Skeletal muscle tissue (tissue), 4 donors: Measurements from ENCODE around the gene PTPRC. TPM values are rescaled to one million over a fixed set of nuclear protein-coding genes. Genes with fewer than 3 reads are reported as not detected.
"Not testable (repeated sequence)": the region's sequence is repeated elsewhere in the genome, so short reads cannot be mapped to it uniquely, and the experiment has no call there.

Experiments used
- H3K27ac ChIP-seq: one replicate; pipeline ENCODE4 v1.7.0; 2013; ENCODE audit warnings: mild to moderate bottlenecking, low read depth, low read length, inconsistent platforms
- H3K27me3 ChIP-seq, 3 donors: one replicate each; pipeline ENCODE4 v1.7.0; 2013; ENCODE audit warnings: low read length in 3 of 3; ENCODE audit not compliant: control insufficient read depth in 3 of 3, insufficient read depth in 3 of 3
- H3K36me3 ChIP-seq, 3 donors: one replicate each; pipeline ENCODE4 v1.7.0; 2013; ENCODE audit warnings: low read length in 3 of 3; ENCODE audit not compliant: control insufficient read depth in 3 of 3, insufficient read depth in 3 of 3
- H3K4me1 ChIP-seq, 3 donors: one replicate each; pipeline ENCODE4 v1.7.0; 2013; ENCODE audit warnings: low read length in 3 of 3, mild to moderate bottlenecking in 3 of 3; ENCODE audit not compliant: control insufficient read depth in 3 of 3, insufficient read depth in 3 of 3
- H3K4me3 ChIP-seq, 3 donors: one replicate each; pipeline ENCODE4 v1.7.0; 2013; ENCODE audit warnings: low read length in 3 of 3
- H3K9ac ChIP-seq, 3 donors: one replicate each; pipeline ENCODE4 v1.7.0; 2013; ENCODE audit warnings: low read length in 3 of 3, mild to moderate bottlenecking in 3 of 3, moderate library complexity in 2 of 3, low read depth in 1 of 3
- H3K9me3 ChIP-seq, 3 donors: one replicate each; pipeline ENCODE4 v1.7.0; 2013; ENCODE audit warnings: low read length in 3 of 3; ENCODE audit not compliant: control insufficient read depth in 3 of 3
- total RNA-seq: library from RNA; depleted of rRNA; stranded (reverse); fragments of >200 nt; gene quantifications from one replicate; pipeline ENCODE4 v1.2.3, GENCODE V29; 2014
- donor health status: Osteomylitis.

Gene PTPRC
- 15.7 TPM for total RNA-seq

- no peaks in the 10 kb centered on the region for H3K27me3 ChIP-seq
- H3K9ac ChIP-seq = peak within 1 kb of the TSS in 2 of 3 donors; percentile 10 to 23
- H3K4me3 ChIP-seq = no peak within 1 kb of the TSS
- H3K4me1 ChIP-seq = no peaks in the 10 kb centered on the region
- no peaks in the 10 kb centered on the region for H3K36me3 ChIP-seq
- no peaks in the 10 kb centered on the region for H3K9me3 ChIP-seq
- H3K27ac ChIP-seq = no peak within 1 kb of the TSS
Measured at GRCh38 chr1:198638894-198639635, at the start of gene PTPRC. PTPRC (plus strand) TSS chr1:198639040; CDS start chr1:198639269, 229 bp downstream.

- no peak overlapping the region for H3K9ac ChIP-seq
- H3K27ac ChIP-seq = no peak overlapping the region
- no peaks in the 10 kb centered on the region for H3K27me3 ChIP-seq
Measured at GRCh38 chr1:198590454-198590853, 48.4 kb upstream of the PTPRC start.

DNA sequence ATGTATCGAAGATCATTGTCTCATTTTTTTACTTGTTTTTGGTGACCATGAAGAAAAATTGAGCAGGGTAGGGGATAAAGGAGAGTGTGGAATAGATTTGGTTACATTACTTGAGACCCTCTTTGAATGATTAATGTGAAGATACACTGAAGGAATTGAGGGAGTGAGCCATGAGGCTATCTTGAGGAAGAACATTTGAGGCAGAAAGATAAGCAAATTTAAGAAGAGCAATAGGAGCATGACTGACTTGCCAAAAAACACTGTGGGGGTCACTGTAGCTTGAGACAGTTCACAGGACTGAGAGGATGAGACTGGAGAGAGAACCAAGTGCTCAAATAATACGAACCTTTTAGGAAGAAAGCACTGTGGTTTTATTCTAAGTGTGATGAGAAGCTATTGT is 43.1 kb upstream of the PTPRC start:
- Histone ChIP-seq H3K36me3 (no peaks in the 10 kb centered on the region), H3K9ac (no peak overlapping the region)

More at GRCh38 chr1:198590454-198590853, 48.4 kb upstream of the PTPRC start:
- no peaks in the 10 kb centered on the region for H3K36me3 ChIP-seq
- H3K4me1 ChIP-seq = no peaks in the 10 kb centered on the region
- peaks cover 0 to 13% (median 0%) of the 10 kb centered on the region in 3 donors for H3K9me3 ChIP-seq
- H3K4me3 ChIP-seq = no peak overlapping the region

GRCh38 chr1:198597690-198598430 is 41.0 kb upstream of the PTPRC start:
- Histone ChIP-seq H3K36me3 (no peaks in the 10 kb centered on the region), H3K27ac (no peak overlapping the region), H3K9me3 (no peaks in the 10 kb centered on the region), H3K4me3 (no peak overlapping the region), H3K27me3 (no peaks in the 10 kb centered on the region), H3K9ac (no peak overlapping the region), H3K4me1 (no peaks in the 10 kb centered on the region)

More for the DNA sequence above, 43.1 kb upstream of the PTPRC start:
- no peaks in the 10 kb centered on the region for H3K4me1 ChIP-seq
- H3K27me3 ChIP-seq = no peaks in the 10 kb centered on the region
- H3K9me3 ChIP-seq = no peaks in the 10 kb centered on the region
- H3K4me3 ChIP-seq = no peak overlapping the region
- no peak overlapping the region for H3K27ac ChIP-seq

DNA sequence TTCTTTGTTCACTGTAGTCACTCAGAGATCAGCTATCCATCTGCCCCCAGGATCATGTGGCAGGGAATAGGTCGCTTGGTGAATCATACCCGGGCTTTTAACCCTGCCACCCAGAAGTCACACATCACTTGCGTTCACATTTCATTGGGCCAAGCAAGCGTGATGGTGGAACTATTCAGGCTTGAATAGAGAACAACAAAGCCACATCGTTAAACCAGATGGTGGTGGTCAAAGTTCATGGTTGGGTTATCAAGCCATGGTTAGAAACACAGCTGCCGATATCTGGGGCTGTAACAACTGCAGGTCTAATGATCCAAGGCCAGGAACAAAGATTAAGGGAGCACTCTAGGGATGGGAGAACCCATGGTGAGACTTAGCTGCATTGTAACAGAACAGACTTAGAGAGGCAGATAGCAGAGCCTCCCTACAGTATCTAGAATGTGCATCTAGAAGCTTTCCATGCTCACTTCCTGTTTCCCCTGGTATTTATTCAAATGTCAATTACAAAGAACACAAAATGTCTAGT is 40.0 kb upstream of the PTPRC start:
- no peaks in the 10 kb centered on the region for H3K4me1 ChIP-seq
- H3K27me3 ChIP-seq = no peaks in the 10 kb centered on the region
- no peak overlapping the region for H3K4me3 ChIP-seq
- H3K9me3 ChIP-seq = no peaks in the 10 kb centered on the region
- no peak overlapping the region for H3K9ac ChIP-seq
- H3K36me3 ChIP-seq = no peaks in the 10 kb centered on the region
- no peak overlapping the region for H3K27ac ChIP-seq

GRCh38 chr1:198599749-198600148 is 39.1 kb upstream of the PTPRC start:
- Histone ChIP-seq H3K4me3 (no peak overlapping the region), H3K27me3 (no peaks in the 10 kb centered on the region), H3K9ac (no peak overlapping the region), H3K9me3 (no peaks in the 10 kb centered on the region), H3K4me1 (no peaks in the 10 kb centered on the region), H3K36me3 (no peaks in the 10 kb centered on the region), H3K27ac (no peak overlapping the region)

- Histone ChIP-seq H3K36me3 (no peaks in the 10 kb centered on the region), H3K27ac (no peak overlapping the region), H3K27me3 (no peaks in the 10 kb centered on the region), H3K4me3 (no peak overlapping the region), H3K4me1 (no peaks in the 10 kb centered on the region), H3K9me3 (no peaks in the 10 kb centered on the region), H3K9ac (no peak overlapping the region)
Measured at GRCh38 chr1:198600906-198601305, 37.9 kb upstream of the PTPRC start.

DNA sequence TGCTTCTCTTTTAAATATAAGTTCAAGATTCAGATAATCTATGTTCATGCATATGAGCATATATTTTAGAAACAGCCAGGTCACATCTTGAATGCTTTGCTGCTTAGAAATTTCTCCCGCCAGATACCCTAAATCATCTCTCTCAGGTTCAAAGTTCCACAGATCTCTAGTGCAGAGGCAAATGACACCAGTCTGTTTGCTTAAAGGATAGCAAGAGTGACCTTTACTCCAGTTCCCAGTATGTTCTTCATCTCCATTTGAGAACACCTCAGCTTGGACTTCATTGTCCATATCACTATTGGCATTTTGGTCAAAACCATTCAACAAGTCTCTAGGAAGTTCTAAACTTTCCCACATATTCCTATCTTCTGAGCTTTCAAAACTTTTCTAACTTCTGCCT is 37.5 kb upstream of the PTPRC start:
- not testable (repeated sequence) for H3K9me3 ChIP-seq, H3K4me3 ChIP-seq, H3K27me3 ChIP-seq, H3K4me1 ChIP-seq, H3K27ac ChIP-seq, H3K9ac ChIP-seq, H3K36me3 ChIP-seq

DNA sequence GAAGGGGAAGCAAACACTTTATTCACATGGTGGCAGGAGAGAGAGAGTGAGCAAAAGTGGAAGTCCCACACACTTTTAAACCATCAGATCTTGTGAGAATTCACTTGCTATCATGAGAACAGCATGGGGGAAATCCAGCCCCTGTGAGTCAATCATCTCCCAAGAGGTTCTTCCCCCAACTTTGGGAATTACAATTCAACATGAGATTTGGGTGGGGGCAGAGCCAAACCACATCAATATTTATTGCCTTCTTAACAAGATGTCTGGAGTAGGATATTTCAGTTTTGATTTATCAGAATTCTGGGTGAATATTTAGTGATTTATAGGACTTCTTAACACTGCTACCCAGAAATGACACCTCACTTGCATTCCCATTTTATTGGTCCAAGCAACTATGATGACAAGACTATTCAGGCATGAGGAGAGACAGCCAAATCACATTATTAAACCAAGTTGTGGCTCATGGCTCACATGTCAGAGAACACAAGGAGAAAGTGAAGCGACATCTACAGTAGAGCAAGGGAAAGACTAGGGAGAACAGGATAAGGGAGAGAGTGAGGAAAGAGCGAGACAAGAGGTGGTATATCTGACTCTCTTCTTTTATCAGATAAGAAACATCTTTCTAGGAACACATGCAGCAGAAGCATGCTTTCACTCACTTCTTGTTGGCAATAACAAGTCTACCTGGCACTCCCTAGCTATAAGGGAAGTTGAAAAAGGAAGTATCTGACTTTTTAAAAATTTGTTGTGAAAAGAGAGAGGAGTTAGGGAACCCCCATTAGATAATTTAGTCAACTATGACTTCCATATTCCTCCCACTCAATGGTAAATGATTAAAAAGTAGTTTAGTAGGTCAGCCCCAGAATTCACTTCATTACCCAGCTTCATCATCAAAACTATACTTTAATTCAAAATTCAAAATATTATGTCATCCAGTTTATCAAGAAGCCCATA is 36.6 kb upstream of the PTPRC start:
- no peak overlapping the region for H3K4me3 ChIP-seq
- H3K27ac ChIP-seq = no peak overlapping the region
- no peaks in the 10 kb centered on the region for H3K27me3 ChIP-seq
- H3K36me3 ChIP-seq = no peaks in the 10 kb centered on the region
- no peaks in the 10 kb centered on the region for H3K9me3 ChIP-seq
- H3K4me1 ChIP-seq = no peaks in the 10 kb centered on the region
- no peak overlapping the region for H3K9ac ChIP-seq
